Astrocyte (in vitro differentiated cells and primary cell): ENCODE data around the gene CAPS. TPM values are rescaled to one million over a fixed set of nuclear protein-coding genes. Genes with fewer than 3 reads are reported as not detected.

Source experiments
- DNase-seq: peaks from one replicate; pipeline ENCODE4 v3.0.0-alpha.2; 2010; ENCODE audit warnings: low read depth
- FAIRE-seq: peaks from 2 replicates; lab custom pipeline; 2011; peaks lifted over from hg19 to GRCh38; lab: Jason Lieb, UNC
- H2AFZ ChIP-seq: 2 replicates; pipeline ENCODE4 v1.6.0; 2012; ENCODE audit warnings: low read depth, low read length, inconsistent platforms
- H3K27ac ChIP-seq: 2 replicates; pipeline ENCODE4 v1.5.1; 2011; ENCODE audit warnings: low read depth, low read length, inconsistent platforms
- H3K27me3 ChIP-seq: 2 replicates; pipeline ENCODE4 v1.6.0; 2011; ENCODE audit warnings: low read length, inconsistent platforms; ENCODE audit not compliant: insufficient read depth
- H3K36me3 ChIP-seq: 2 replicates; pipeline ENCODE4 v1.5.1; 2011; ENCODE audit warnings: low read length, inconsistent platforms; ENCODE audit not compliant: insufficient read depth
- H3K4me1 ChIP-seq: 2 replicates; pipeline ENCODE4 v1.5.1; 2011; ENCODE audit warnings: low read length, inconsistent platforms; ENCODE audit not compliant: insufficient read depth
- H3K4me2 ChIP-seq: 2 replicates; pipeline ENCODE4 v1.6.0; 2012; ENCODE audit warnings: low read length, inconsistent platforms
- H3K4me3 ChIP-seq: 2 replicates; pipeline ENCODE4 v1.5.1; 2011; ENCODE audit warnings: low read depth, mild to moderate bottlenecking, low read length, inconsistent platforms; ENCODE audit not compliant: insufficient read depth
- H3K79me2 ChIP-seq: 2 replicates; pipeline ENCODE4 v1.6.0; 2012; ENCODE audit warnings: mild to moderate bottlenecking, low read length, inconsistent platforms; ENCODE audit not compliant: insufficient read depth
- H3K9ac ChIP-seq: 2 replicates; pipeline ENCODE4 v1.6.0; 2012; ENCODE audit warnings: mild to moderate bottlenecking, low read length, inconsistent platforms
- H3K9me3 ChIP-seq: 2 replicates; pipeline ENCODE4 v1.5.1; 2012; ENCODE audit warnings: low read depth, mild to moderate bottlenecking, low read length, inconsistent platforms; ENCODE audit not compliant: insufficient read depth
- H4K20me1 ChIP-seq: 2 replicates; pipeline ENCODE4 v1.6.0; 2012; ENCODE audit warnings: low read length, inconsistent platforms; ENCODE audit not compliant: insufficient read depth
- H3K27ac Mint-ChIP-seq: one replicate; pipeline ENCODE4 v1.8.0; 2021; ENCODE audit warnings: mild to moderate bottlenecking, mixed read lengths; ENCODE audit not compliant: unreplicated experiment
- H3K27me3 Mint-ChIP-seq: one replicate; pipeline ENCODE4 v1.8.0; 2021; ENCODE audit warnings: low read depth, mixed read lengths; ENCODE audit not compliant: unreplicated experiment
- H3K36me3 Mint-ChIP-seq: one replicate; pipeline ENCODE4 v1.8.0; 2021; ENCODE audit warnings: low read depth, mixed read lengths; ENCODE audit not compliant: unreplicated experiment
- H3K4me1 Mint-ChIP-seq: one replicate; pipeline ENCODE4 v1.8.0; 2021; ENCODE audit warnings: low read depth, mixed read lengths; ENCODE audit not compliant: unreplicated experiment
- H3K4me3 Mint-ChIP-seq: one replicate; pipeline ENCODE4 v1.8.0; 2021; ENCODE audit warnings: mild to moderate bottlenecking, moderate library complexity, mixed read lengths; ENCODE audit not compliant: unreplicated experiment
- H3K9me3 Mint-ChIP-seq: one replicate; pipeline ENCODE4 v1.8.0; 2021; ENCODE audit warnings: mild to moderate bottlenecking, mixed read lengths; ENCODE audit not compliant: unreplicated experiment
- EZH2 ChIP-seq: IDR thresholded peaks from 2 replicates; pipeline ENCODE4 v1.6.1; 2012; ENCODE audit warnings: mild to moderate bottlenecking, low read length, inconsistent platforms; ENCODE audit not compliant: insufficient read depth
- total RNA-seq: library from RNA; stranded (reverse); gene quantifications from 2 replicates; pipeline ENCODE4 v1.2.1, GENCODE V29; 2021
- TF ChIP-seq, protein P1 (sequence below): IDR thresholded peaks from 2 replicates; pipeline ENCODE4 v1.5.1; 2011; ENCODE audit warnings: low read depth, mild to moderate bottlenecking, inconsistent platforms, low read length, moderate library complexity; ENCODE audit not compliant: insufficient read depth

CAPS gene
- total RNA-seq, 1 donor from 2014 or later, result 6.2 TPM

GRCh38 chr19:5953680-5954213, 39.7 kb downstream of the CAPS start:
- Histone ChIP-seq H3K4me3 (no peak overlapping the region), H3K27me3 (no peaks in the 10 kb centered on the region), H3K27ac (peak overlapping the region; percentile 58), H3K4me1 (peaks cover 23% of the 10 kb centered on the region), H3K9me3 (no peaks in the 10 kb centered on the region), H3K9ac (peak overlapping the region; percentile 37), H2AFZ (no peak overlapping the region), H4K20me1 (peaks cover 98% of the 10 kb centered on the region), H3K79me2 (peaks cover 98% of the 10 kb centered on the region), H3K4me2 (peak overlapping the region; percentile 70), H3K36me3 (peaks cover 6% of the 10 kb centered on the region)
- peaks cover 47% of the 10 kb centered on the region for H3K4me1 Mint-ChIP-seq
- no peaks in the 10 kb centered on the region for H3K9me3 Mint-ChIP-seq
- peak overlapping the region; percentile 79 for H3K27ac Mint-ChIP-seq
- no peaks in the 10 kb centered on the region for H3K27me3 Mint-ChIP-seq
- TF ChIP-seq EZH2, result no peak
- TF ChIP-seq, protein P1, sequence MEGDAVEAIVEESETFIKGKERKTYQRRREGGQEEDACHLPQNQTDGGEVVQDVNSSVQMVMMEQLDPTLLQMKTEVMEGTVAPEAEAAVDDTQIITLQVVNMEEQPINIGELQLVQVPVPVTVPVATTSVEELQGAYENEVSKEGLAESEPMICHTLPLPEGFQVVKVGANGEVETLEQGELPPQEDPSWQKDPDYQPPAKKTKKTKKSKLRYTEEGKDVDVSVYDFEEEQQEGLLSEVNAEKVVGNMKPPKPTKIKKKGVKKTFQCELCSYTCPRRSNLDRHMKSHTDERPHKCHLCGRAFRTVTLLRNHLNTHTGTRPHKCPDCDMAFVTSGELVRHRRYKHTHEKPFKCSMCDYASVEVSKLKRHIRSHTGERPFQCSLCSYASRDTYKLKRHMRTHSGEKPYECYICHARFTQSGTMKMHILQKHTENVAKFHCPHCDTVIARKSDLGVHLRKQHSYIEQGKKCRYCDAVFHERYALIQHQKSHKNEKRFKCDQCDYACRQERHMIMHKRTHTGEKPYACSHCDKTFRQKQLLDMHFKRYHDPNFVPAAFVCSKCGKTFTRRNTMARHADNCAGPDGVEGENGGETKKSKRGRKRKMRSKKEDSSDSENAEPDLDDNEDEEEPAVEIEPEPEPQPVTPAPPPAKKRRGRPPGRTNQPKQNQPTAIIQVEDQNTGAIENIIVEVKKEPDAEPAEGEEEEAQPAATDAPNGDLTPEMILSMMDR, result no peak
- peaks cover 15% of the 10 kb centered on the region for H3K36me3 Mint-ChIP-seq
- no peak for FAIRE-seq
- peak overlapping the region; percentile 34 for H3K4me3 Mint-ChIP-seq
- DNase-seq, result peak; percentile 38

- Histone ChIP-seq H3K27ac (peak overlapping the region; percentile 58), H3K4me2 (peak overlapping the region; percentile 70), H4K20me1 (peaks cover 98% of the 10 kb centered on the region), H3K27me3 (no peaks in the 10 kb centered on the region), H2AFZ (no peak overlapping the region), H3K4me1 (peaks cover 23% of the 10 kb centered on the region), H3K9ac (peak overlapping the region; percentile 37), H3K79me2 (peaks cover 98% of the 10 kb centered on the region), H3K4me3 (no peak overlapping the region), H3K9me3 (no peaks in the 10 kb centered on the region), H3K36me3 (peaks cover 6% of the 10 kb centered on the region)
- Mint-ChIP-seq H3K27ac (peak overlapping the region; percentile 79), H3K27me3 (no peaks in the 10 kb centered on the region), H3K9me3 (no peaks in the 10 kb centered on the region), H3K36me3 (peaks cover 13% of the 10 kb centered on the region), H3K4me3 (no peak overlapping the region), H3K4me1 (peaks cover 47% of the 10 kb centered on the region)
- FAIRE-seq (peak; percentile 50), DNase-seq (no peak)
- TF ChIP-seq, protein P1, result no peak
- TF ChIP-seq EZH2, result no peak
These were observed 40.2 kb downstream of the CAPS start for GRCh38 chr19:5954293-5954692.

- Mint-ChIP-seq H3K36me3 (peaks cover 10% of the 10 kb centered on the region), H3K9me3 (no peaks in the 10 kb centered on the region), H3K4me3 (no peak overlapping the region), H3K4me1 (peaks cover 48% of the 10 kb centered on the region), H3K27me3 (no peaks in the 10 kb centered on the region), H3K27ac (no peak overlapping the region)
- H3K9me3 ChIP-seq, result no peaks in the 10 kb centered on the region
- TF ChIP-seq EZH2, result no peak
- TF ChIP-seq, protein P1, result no peak
- H3K27me3 ChIP-seq, result no peaks in the 10 kb centered on the region
- peaks cover 2% of the 10 kb centered on the region for H3K36me3 ChIP-seq
- H3K4me1 ChIP-seq, result peaks cover 26% of the 10 kb centered on the region
- H4K20me1 ChIP-seq, result peaks cover 98% of the 10 kb centered on the region
- H3K79me2 ChIP-seq, result peaks cover 98% of the 10 kb centered on the region
- no peak overlapping the region for H3K27ac ChIP-seq
- DNase-seq (peak; percentile 51), FAIRE-seq (no peak)
- H3K9ac ChIP-seq, result no peak overlapping the region
- no peak overlapping the region for H3K4me2 ChIP-seq
- H3K4me3 ChIP-seq, result no peak overlapping the region
- H2AFZ ChIP-seq, result no peak overlapping the region
These were observed 41.5 kb downstream of the CAPS start for GRCh38 chr19:5955636-5955935.
